GM12891 (cell line): ENCODE measurements around the gene CAP2.
"Not testable (repeated sequence)": the region's sequence is repeated elsewhere in the genome, so short reads cannot be mapped to it uniquely, and the experiment has no call there.

Source experiments
- DNase-seq: peaks from one replicate; pipeline ENCODE4 v3.0.0; 2011; ENCODE audit warnings: low spot score; ENCODE audit not compliant: insufficient read length
- FAIRE-seq: peaks from 2 replicates; lab custom pipeline; 2011; peaks lifted over from hg19 to GRCh38; lab: Jason Lieb, UNC
- PAX5 ChIP-seq: IDR thresholded peaks from 2 replicates; pipeline ENCODE4 v1.6.1; 2011; ENCODE audit warnings: low read length, moderate library complexity, mild to moderate bottlenecking; ENCODE audit not compliant: insufficient read depth, severe bottlenecking
- POLR2A ChIP-seq: IDR thresholded peaks from 2 replicates; pipeline ENCODE4 v1.6.1; 2011; ENCODE audit warnings: low read depth, low read length, control low read depth
- POLR2AphosphoS5 ChIP-seq: IDR thresholded peaks from 2 replicates; pipeline ENCODE4 v1.6.1; 2011; ENCODE audit warnings: low read depth, low read length, control low read depth
- POU2F2 ChIP-seq: IDR thresholded peaks from 2 replicates; pipeline ENCODE4 v1.6.1; 2011; ENCODE audit warnings: low read depth, mild to moderate bottlenecking, control low read depth, low read length, moderate library complexity
- SPI1 ChIP-seq: IDR thresholded peaks from 2 replicates; pipeline ENCODE4 v1.6.1; 2011; ENCODE audit warnings: low read depth, low read length, control low read depth
- TAF1 ChIP-seq: IDR thresholded peaks from 2 replicates; pipeline ENCODE4 v1.6.1; 2011; ENCODE audit warnings: low read depth, low read length, control low read depth

The CAP2 gene

GRCh38 chr6:17396256-17396655, 2.9 kb downstream of the CAP2 start:
- no peak for FAIRE-seq
- no peak for DNase-seq
- TF ChIP-seq POLR2AphosphoS5 (no peak), PAX5 (no peak), POU2F2 (no peak), POLR2A (no peak), TAF1 (no peak), SPI1 (no peak)

DNA sequence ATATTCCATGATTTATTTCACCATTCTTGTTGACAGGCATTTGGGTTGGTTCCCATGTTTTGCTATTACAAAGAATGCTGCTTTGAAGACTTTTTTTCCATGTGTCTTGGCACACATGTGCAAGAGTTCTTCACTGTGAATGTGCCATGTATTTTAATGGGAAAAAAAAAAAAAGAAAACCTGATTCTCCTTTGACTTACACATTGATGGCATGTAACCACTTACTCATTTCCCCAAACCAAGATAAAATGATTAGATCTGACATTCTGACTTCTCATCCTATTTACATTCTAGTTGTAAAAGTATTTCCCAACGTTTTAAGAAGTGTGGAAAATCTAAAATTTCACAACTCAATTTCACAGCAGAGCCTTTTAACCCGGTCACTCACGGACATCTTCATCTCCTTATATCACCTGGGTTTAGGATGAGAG, 4.4 kb downstream of the CAP2 start:
- DNase-seq (no peak), FAIRE-seq (no peak)
- TF ChIP-seq TAF1 (no peak), PAX5 (no peak)

- DNase-seq, FAIRE-seq: not testable (repeated sequence)
Measured at GRCh38 chr6:17405181-17405943, 12.0 kb downstream of the CAP2 start.

GRCh38 chr6:17405944-17406245, 12.5 kb downstream of the CAP2 start:
- FAIRE-seq (no peak), DNase-seq (no peak)
- TF ChIP-seq PAX5: no peak
- no peak for TF ChIP-seq POLR2AphosphoS5
- no peak for TF ChIP-seq POLR2A
- no peak for TF ChIP-seq SPI1
- no peak for TF ChIP-seq POU2F2
- no peak for TF ChIP-seq TAF1

DNA sequence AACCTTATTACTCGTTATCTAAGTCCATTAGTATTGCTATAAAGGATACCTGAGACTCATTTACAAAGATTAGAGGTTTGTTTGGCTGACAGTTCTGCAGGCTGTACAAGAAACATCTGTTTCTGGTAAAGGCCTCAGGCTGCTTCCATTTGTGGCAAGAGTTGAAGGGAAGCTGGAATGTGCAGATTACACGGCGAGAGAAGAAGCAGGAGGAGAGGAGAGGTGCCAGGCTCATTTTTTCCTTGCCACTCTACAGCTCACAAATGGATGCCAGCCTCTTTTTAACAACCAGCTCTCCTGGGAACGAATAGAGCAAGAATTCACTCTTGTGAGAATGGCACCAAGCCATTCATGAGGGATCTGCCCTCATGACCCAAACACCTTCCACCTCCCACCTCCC, 14.7 kb downstream of the CAP2 start:
- TF ChIP-seq TAF1 (no peak), PAX5 (no peak), SPI1 (no peak), POLR2A (no peak), POU2F2 (no peak), POLR2AphosphoS5 (no peak)
- FAIRE-seq (no peak), DNase-seq (no peak)

- no peak for DNase-seq
- TF ChIP-seq SPI1 (no peak), POLR2A (no peak), PAX5 (no peak), POU2F2 (no peak), POLR2AphosphoS5 (no peak), TAF1 (no peak)
- FAIRE-seq: no peak
Measured at GRCh38 chr6:17410281-17410680, 16.9 kb downstream of the CAP2 start.

- no peak for TF ChIP-seq POU2F2
- TF ChIP-seq POLR2A: no peak
- no peak for TF ChIP-seq PAX5
- TF ChIP-seq TAF1: no peak
- TF ChIP-seq POLR2AphosphoS5: no peak
- no peak for TF ChIP-seq SPI1
- FAIRE-seq (no peak), DNase-seq (no peak)
Measured at GRCh38 chr6:17413313-17413750, 19.9 kb downstream of the CAP2 start.

DNA sequence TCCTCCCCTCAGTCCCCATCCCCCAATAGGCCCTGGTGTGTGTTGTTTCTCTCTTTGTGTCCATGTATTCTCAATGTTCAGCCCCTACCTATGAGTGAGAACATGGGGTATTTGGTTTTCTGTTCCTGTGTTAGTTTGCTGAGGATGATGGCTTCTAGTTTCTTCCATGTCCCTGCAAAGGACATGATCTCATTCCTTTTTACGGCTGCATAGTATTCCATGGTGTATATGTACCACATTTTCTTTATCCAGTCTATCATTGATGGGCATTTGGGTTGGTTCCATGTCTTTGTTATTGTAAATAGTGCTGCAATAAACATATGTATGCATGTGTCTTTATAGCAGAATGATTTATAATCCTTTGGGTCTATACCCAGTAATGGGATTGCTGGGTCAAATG, 21.0 kb downstream of the CAP2 start:
- not testable (repeated sequence) for FAIRE-seq

DNA sequence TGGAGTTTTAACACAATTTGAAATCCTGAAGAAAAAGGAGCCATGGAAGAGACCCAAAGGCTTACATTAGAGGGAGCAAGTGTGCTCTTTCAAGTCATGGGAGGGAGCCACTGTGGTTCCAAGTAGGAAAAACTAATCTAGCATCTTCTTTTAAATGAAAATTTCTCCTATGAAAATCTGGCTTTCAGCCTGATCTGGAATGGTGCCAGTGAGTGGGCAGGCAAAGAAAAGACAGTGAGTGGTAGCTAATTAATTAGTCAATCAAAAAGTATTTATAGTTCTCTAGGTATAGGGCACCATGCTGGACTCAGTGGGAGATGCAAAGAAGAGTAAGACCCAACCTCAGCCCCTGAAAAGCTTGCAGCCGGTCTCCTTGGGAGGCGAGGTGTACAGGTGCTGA, 21.9 kb downstream of the CAP2 start:
- DNase-seq (no peak), FAIRE-seq (no peak)
- no peak for TF ChIP-seq POU2F2
- no peak for TF ChIP-seq POLR2A
- TF ChIP-seq TAF1: no peak
- no peak for TF ChIP-seq POLR2AphosphoS5
- TF ChIP-seq SPI1: no peak
- no peak for TF ChIP-seq PAX5

More for the DNA sequence above, 21.0 kb downstream of the CAP2 start:
- DNase-seq: not testable (repeated sequence)

GRCh38 chr6:17416806-17417205, 23.4 kb downstream of the CAP2 start:
- no peak for FAIRE-seq
- TF ChIP-seq TAF1 (no peak), PAX5 (no peak), POU2F2 (no peak), SPI1 (no peak), POLR2AphosphoS5 (no peak), POLR2A (no peak)
- DNase-seq: no peak

DNA sequence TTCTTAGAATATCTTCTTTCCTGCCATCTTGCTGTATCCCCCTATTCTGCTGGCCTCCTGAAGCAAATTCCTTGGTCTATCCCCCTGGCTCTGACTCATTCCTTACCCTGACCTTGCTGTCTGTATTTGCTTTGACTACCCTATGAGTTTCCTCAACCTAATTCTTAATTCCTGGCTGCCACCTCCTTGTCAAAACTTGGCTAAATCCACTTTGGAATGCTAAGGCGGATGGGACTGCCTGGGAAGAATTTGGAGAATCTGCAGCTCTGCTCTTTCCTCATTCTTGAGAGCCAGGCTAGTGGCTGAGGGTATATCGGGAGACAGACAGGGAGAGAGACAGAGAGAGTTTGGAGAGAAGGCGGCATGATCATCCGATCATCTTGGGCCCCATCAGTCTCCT, 24.4 kb downstream of the CAP2 start:
- no peak for TF ChIP-seq PAX5
- TF ChIP-seq POLR2AphosphoS5: no peak
- TF ChIP-seq POLR2A: no peak
- TF ChIP-seq SPI1: no peak
- TF ChIP-seq TAF1: no peak
- TF ChIP-seq POU2F2: no peak
- no peak for DNase-seq
- FAIRE-seq: no peak
